HEK293 (cell line): ENCODE data around the gene CFAP221.

Experiments used
- CTCF ChIA-PET: fragments of 350-600 bp; formaldehyde crosslinking; extraction: SDS; loops from one replicate; lab custom pipeline; 2021; ENCODE audit warnings: antibody characterized with exemption; lab: Yijun Ruan, JAX
- POLR2A ChIA-PET: fragments of 300-600 bp; formaldehyde crosslinking; extraction: SDS; loops from one replicate; lab custom pipeline; 2020; ENCODE audit warnings: antibody characterized with exemption, inconsistent platforms; lab: Yijun Ruan, JAX
- H3K27ac ChIP-seq: fragments of 200-500 bp; sonication (Bioruptor generic); 2 replicates; pipeline ENCODE4 v1.5.1; 2014; ENCODE audit warnings: low read depth, low read length, control low read depth, inconsistent platforms; ENCODE audit errors: extremely low read depth
- H3K36me3 ChIP-seq, 2 experiments: fragments of 200-500 bp in 1 of 2; sonication (Bioruptor generic) in 1 of 2; 1 replicate in 1 of 2; 2 replicates in 1 of 2; pipeline ENCODE4 v1.5.1; 2014 to 2017; ENCODE audit warnings: inconsistent platforms in 2 of 2, low read length in 2 of 2; ENCODE audit not compliant: control insufficient read depth in 2 of 2, insufficient read depth in 1 of 2
- H3K4me1 ChIP-seq: fragments of 200-500 bp; sonication (Bioruptor generic); 2 replicates; pipeline ENCODE4 v1.5.1; 2014; ENCODE audit warnings: mild to moderate bottlenecking, low read length, inconsistent platforms; ENCODE audit not compliant: control insufficient read depth, insufficient read depth
- H3K4me3 ChIP-seq: 2 replicates; pipeline ENCODE4 v1.5.1; 2011; ENCODE audit warnings: low read depth, mild to moderate bottlenecking, control low read depth, low read length, moderate library complexity
- H3K9me3 ChIP-seq: fragments of 200-500 bp; sonication (Bioruptor generic); 2 replicates; pipeline ENCODE4 v1.5.1; 2014; ENCODE audit warnings: low read depth, low read length, inconsistent platforms; ENCODE audit not compliant: control insufficient read depth, insufficient read depth
- GFI1B ChIP-seq: fragments of 450-650 bp; formaldehyde crosslinking; IDR thresholded peaks from 2 replicates; pipeline ENCODE4 v1.5.1; 2016; ENCODE audit warnings: missing biosample characterization, missing genetic modification characterization
- MEIS1 ChIP-seq: sonication (generic); formaldehyde crosslinking; IDR thresholded peaks from 2 replicates; pipeline ENCODE4 v1.8.1; 2022; ENCODE audit warnings: missing genetic modification reagents, mild to moderate bottlenecking, borderline replicate concordance
- MYNN ChIP-seq: fragments of 450-650 bp; formaldehyde crosslinking; IDR thresholded peaks from 2 replicates; pipeline ENCODE4 v1.5.1; 2016; ENCODE audit warnings: missing biosample characterization, missing genetic modification characterization, borderline replicate concordance
- TRIM28 ChIP-seq: IDR thresholded peaks from 2 replicates; pipeline ENCODE4 v1.6.1; 2011; ENCODE audit warnings: low read length, control low read depth, borderline replicate concordance
- ZBTB20 ChIP-seq: fragments of 450-650 bp; formaldehyde crosslinking; IDR thresholded peaks from 2 replicates; pipeline ENCODE4 v1.5.1; 2016; ENCODE audit warnings: missing biosample characterization, missing genetic modification characterization
- ZBTB21 ChIP-seq: fragments of 450-650 bp; formaldehyde crosslinking; IDR thresholded peaks from 2 replicates; pipeline ENCODE4 v1.5.1; 2017; ENCODE audit warnings: missing biosample characterization, missing genetic modification characterization
- ZNF112 ChIP-seq: fragments of 450-650 bp; formaldehyde crosslinking; IDR thresholded peaks from 2 replicates; pipeline ENCODE4 v1.5.0; 2017; ENCODE audit warnings: missing biosample characterization, missing genetic modification characterization
- ZNF169 ChIP-seq: fragments of 450-650 bp; formaldehyde crosslinking; IDR thresholded peaks from 2 replicates; pipeline ENCODE4 v1.5.1; 2016; ENCODE audit warnings: missing biosample characterization, missing genetic modification characterization
- ZNF214 ChIP-seq: fragments of 450-650 bp; formaldehyde crosslinking; IDR thresholded peaks from 2 replicates; pipeline ENCODE4 v1.5.1; 2017; ENCODE audit warnings: missing biosample characterization, mild to moderate bottlenecking, missing genetic modification characterization, borderline replicate concordance
- ZNF514 ChIP-seq: fragments of 450-650 bp; formaldehyde crosslinking; IDR thresholded peaks from 2 replicates; pipeline ENCODE4 v1.5.1; 2016; ENCODE audit warnings: missing biosample characterization, missing genetic modification characterization
- ZNF629 ChIP-seq: fragments of 450-650 bp; formaldehyde crosslinking; IDR thresholded peaks from 2 replicates; pipeline ENCODE4 v1.5.1; 2017; ENCODE audit warnings: missing biosample characterization, missing genetic modification characterization
- ZNF664 ChIP-seq: fragments of 450-650 bp; formaldehyde crosslinking; IDR thresholded peaks from 2 replicates; pipeline ENCODE4 v1.5.1; 2016; ENCODE audit warnings: missing biosample characterization, missing genetic modification characterization
- ZNF707 ChIP-seq: fragments of 450-650 bp; formaldehyde crosslinking; IDR thresholded peaks from 2 replicates; pipeline ENCODE4 v1.5.1; 2016; ENCODE audit warnings: missing biosample characterization, missing genetic modification characterization
- ZNF792 ChIP-seq: fragments of 450-650 bp; formaldehyde crosslinking; IDR thresholded peaks from 2 replicates; pipeline ENCODE4 v1.5.1; 2016; ENCODE audit warnings: missing biosample characterization, missing genetic modification characterization
- TF ChIP-seq, protein P1 (sequence below): fragments of 450-650 bp; formaldehyde crosslinking; IDR thresholded peaks from 2 replicates; pipeline ENCODE4 v1.5.1; 2016; ENCODE audit warnings: missing biosample characterization, missing genetic modification characterization, borderline replicate concordance
- TF ChIP-seq, protein P2 (sequence below): fragments of 450-650 bp; formaldehyde crosslinking; IDR thresholded peaks from 2 replicates; pipeline ENCODE4 v1.5.1; 2016; ENCODE audit warnings: missing biosample characterization, missing genetic modification characterization
- TF ChIP-seq, protein P3 (sequence below): fragments of 450-650 bp; formaldehyde crosslinking; IDR thresholded peaks from 2 replicates; pipeline ENCODE4 v1.5.1; 2016; ENCODE audit warnings: missing biosample characterization, missing genetic modification characterization, borderline replicate concordance
- TF ChIP-seq, protein P4 (sequence below): fragments of 450-650 bp; formaldehyde crosslinking; IDR thresholded peaks from 2 replicates; pipeline ENCODE4 v1.5.1; 2017; ENCODE audit warnings: missing biosample characterization, missing genetic modification characterization
- TF ChIP-seq, protein P5 (sequence below): fragments of 450-650 bp; formaldehyde crosslinking; IDR thresholded peaks from 2 replicates; pipeline ENCODE4 v1.5.1; 2016; ENCODE audit warnings: missing biosample characterization, missing genetic modification characterization

CFAP221 gene

DNA sequence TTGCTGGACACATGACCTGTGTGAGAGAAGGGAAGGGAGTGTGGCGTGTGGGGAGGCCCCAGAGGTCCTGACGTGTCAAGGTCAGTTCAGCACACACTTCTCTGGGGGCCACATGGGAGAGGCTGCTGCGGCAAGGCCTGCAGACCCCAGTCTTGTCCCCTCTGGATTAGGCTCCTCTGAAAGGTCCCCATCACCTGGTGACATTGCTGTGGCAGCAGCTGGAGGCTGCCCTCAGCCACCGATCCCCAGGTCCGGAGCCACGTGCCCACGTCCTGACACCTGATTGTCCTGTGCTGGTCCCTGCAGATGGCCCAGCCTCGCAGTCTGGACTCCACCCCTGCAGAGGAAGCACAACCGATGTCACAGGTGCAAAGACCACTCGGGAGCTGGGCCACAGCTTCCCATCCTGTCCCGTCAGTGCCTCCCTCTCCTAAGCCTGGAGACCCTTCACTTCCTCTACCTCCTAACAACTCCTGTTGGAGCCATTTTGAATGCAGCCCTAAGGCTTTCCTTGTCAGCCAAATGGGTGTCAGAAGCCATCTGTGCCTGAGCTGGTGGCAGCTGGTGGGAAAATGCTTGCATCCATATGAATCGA, 147.5 kb downstream of the CFAP221 start:
- H3K27ac ChIP-seq, result no peak overlapping the region
- H3K4me1 ChIP-seq, result peaks cover 5% of the 10 kb centered on the region; the same call in 1 of the 2 replicates
- TF ChIP-seq, protein P1, sequence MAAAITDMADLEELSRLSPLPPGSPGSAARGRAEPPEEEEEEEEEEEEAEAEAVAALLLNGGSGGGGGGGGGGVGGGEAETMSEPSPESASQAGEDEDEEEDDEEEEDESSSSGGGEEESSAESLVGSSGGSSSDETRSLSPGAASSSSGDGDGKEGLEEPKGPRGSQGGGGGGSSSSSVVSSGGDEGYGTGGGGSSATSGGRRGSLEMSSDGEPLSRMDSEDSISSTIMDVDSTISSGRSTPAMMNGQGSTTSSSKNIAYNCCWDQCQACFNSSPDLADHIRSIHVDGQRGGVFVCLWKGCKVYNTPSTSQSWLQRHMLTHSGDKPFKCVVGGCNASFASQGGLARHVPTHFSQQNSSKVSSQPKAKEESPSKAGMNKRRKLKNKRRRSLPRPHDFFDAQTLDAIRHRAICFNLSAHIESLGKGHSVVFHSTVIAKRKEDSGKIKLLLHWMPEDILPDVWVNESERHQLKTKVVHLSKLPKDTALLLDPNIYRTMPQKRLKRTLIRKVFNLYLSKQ (tag by site-specific recombination), result no peak
- TF ChIP-seq ZBTB21 (no peak), ZNF112 (no peak)
- TF ChIP-seq, all 188 proteins: peak for 0
- Histone ChIP-seq H3K36me3 (no peaks in the 10 kb centered on the region; a peak in 1 of 3 replicates), H3K4me3 (no peak overlapping the region), H3K9me3 (no peaks in the 10 kb centered on the region)
- ChIA-PET POLR2A (no interaction called here), CTCF (interaction anchor here (0.6 to 2.8 kb wide), 2 partner anchors 12 to 503 kb away, joined by 4 to 17 read pairs; no protein-coding TSS in a partner anchor)

DNA sequence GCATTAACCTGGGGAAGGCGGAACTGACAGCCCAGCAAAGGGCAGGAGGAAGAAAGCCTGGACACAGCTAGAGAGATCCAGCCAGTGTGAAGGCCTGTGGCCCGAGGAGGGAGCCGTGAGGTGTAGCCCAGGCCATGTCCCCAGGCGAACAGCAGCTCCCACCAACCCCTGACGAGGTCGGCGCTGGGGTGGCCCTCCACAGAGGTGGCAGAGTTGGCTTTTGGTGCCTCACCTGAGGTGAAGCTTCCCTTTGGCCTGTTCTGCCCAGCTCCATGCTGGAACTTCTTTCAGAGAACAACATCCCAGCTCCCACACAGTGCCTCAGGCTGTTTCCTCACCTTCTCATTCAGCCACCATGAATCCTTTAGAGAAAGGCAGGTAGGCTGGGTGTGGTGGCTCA, 148.1 kb downstream of the CFAP221 start:
- Histone ChIP-seq H3K36me3 (no peaks in the 10 kb centered on the region), H3K4me1 (peaks cover 5% of the 10 kb centered on the region; the same call in 1 of the 2 replicates), H3K4me3 (no peak overlapping the region), H3K9me3 (no peaks in the 10 kb centered on the region), H3K27ac (no peak overlapping the region)
- TF ChIP-seq ZBTB20 (tag by site-specific recombination), result no peak
- no peak for TF ChIP-seq ZNF214 (tag by site-specific recombination)
- TF ChIP-seq ZNF792 (tag by site-specific recombination), result no peak
- TF ChIP-seq, protein P2, sequence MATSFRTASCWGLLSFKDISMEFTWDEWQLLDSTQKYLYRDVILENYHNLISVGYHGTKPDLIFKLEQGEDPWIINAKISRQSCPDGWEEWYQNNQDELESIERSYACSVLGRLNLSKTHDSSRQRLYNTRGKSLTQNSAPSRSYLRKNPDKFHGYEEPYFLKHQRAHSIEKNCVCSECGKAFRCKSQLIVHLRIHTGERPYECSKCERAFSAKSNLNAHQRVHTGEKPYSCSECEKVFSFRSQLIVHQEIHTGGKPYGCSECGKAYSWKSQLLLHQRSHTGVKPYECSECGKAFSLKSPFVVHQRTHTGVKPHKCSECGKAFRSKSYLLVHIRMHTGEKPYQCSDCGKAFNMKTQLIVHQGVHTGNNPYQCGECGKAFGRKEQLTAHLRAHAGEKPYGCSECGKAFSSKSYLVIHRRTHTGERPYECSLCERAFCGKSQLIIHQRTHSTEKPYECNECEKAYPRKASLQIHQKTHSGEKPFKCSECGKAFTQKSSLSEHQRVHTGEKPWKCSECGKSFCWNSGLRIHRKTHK (tag by site-specific recombination), result no peak
- no peak for TF ChIP-seq MEIS1
- TF ChIP-seq ZNF664 (tag by site-specific recombination), result no peak
- TF ChIP-seq, protein P3, sequence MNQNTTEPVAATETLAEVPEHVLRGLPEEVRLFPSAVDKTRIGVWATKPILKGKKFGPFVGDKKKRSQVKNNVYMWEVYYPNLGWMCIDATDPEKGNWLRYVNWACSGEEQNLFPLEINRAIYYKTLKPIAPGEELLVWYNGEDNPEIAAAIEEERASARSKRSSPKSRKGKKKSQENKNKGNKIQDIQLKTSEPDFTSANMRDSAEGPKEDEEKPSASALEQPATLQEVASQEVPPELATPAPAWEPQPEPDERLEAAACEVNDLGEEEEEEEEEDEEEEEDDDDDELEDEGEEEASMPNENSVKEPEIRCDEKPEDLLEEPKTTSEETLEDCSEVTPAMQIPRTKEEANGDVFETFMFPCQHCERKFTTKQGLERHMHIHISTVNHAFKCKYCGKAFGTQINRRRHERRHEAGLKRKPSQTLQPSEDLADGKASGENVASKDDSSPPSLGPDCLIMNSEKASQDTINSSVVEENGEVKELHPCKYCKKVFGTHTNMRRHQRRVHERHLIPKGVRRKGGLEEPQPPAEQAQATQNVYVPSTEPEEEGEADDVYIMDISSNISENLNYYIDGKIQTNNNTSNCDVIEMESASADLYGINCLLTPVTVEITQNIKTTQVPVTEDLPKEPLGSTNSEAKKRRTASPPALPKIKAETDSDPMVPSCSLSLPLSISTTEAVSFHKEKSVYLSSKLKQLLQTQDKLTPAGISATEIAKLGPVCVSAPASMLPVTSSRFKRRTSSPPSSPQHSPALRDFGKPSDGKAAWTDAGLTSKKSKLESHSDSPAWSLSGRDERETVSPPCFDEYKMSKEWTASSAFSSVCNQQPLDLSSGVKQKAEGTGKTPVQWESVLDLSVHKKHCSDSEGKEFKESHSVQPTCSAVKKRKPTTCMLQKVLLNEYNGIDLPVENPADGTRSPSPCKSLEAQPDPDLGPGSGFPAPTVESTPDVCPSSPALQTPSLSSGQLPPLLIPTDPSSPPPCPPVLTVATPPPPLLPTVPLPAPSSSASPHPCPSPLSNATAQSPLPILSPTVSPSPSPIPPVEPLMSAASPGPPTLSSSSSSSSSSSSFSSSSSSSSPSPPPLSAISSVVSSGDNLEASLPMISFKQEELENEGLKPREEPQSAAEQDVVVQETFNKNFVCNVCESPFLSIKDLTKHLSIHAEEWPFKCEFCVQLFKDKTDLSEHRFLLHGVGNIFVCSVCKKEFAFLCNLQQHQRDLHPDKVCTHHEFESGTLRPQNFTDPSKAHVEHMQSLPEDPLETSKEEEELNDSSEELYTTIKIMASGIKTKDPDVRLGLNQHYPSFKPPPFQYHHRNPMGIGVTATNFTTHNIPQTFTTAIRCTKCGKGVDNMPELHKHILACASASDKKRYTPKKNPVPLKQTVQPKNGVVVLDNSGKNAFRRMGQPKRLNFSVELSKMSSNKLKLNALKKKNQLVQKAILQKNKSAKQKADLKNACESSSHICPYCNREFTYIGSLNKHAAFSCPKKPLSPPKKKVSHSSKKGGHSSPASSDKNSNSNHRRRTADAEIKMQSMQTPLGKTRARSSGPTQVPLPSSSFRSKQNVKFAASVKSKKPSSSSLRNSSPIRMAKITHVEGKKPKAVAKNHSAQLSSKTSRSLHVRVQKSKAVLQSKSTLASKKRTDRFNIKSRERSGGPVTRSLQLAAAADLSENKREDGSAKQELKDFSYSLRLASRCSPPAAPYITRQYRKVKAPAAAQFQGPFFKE (tag by site-specific recombination), result no peak
- TF ChIP-seq, protein P4, sequence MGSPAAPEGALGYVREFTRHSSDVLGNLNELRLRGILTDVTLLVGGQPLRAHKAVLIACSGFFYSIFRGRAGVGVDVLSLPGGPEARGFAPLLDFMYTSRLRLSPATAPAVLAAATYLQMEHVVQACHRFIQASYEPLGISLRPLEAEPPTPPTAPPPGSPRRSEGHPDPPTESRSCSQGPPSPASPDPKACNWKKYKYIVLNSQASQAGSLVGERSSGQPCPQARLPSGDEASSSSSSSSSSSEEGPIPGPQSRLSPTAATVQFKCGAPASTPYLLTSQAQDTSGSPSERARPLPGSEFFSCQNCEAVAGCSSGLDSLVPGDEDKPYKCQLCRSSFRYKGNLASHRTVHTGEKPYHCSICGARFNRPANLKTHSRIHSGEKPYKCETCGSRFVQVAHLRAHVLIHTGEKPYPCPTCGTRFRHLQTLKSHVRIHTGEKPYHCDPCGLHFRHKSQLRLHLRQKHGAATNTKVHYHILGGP (tag by site-specific recombination), result no peak
- no peak for TF ChIP-seq GFI1B (tag by site-specific recombination)
- TF ChIP-seq ZNF707, result no peak
- TF ChIP-seq, protein P5, sequence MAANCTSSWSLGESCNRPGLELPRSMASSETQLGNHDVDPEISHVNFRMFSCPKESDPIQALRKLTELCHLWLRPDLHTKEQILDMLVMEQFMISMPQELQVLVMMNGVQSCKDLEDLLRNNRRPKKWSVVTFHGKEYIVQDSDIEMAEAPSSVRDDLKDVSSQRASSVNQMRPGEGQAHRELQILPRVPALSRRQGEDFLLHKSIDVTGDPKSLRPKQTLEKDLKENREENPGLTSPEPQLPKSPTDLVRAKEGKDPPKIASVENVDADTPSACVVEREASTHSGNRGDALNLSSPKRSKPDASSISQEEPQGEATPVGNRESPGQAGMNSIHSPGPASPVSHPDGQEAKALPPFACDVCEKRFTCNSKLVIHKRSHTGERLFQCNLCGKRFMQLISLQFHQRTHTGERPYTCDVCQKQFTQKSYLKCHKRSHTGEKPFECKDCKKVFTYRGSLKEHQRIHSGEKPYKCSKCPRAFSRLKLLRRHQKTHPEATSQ (tag by site-specific recombination), result no peak
- TF ChIP-seq TRIM28, result no peak
- no peak for TF ChIP-seq ZNF629 (tag by site-specific recombination)
- no peak for TF ChIP-seq ZNF514 (tag by site-specific recombination)
- no peak for TF ChIP-seq ZNF169 (tag by site-specific recombination)
- TF ChIP-seq MYNN (tag by site-specific recombination), result no peak
- CTCF ChIA-PET, result interaction anchor here (0.6 to 2.8 kb wide), 2 partner anchors 11 to 502 kb away, joined by 4 to 17 read pairs; no protein-coding TSS in a partner anchor
- POLR2A ChIA-PET, result no interaction called here
